DOHH2 (cell line): Measurements from ENCODE around the gene CCZ1B.
A peak's percentile ranks its signal among the peaks of the same experiment; 100 is the strongest.
"Not testable (repeated sequence)": the region's sequence is repeated elsewhere in the genome, so short reads cannot be mapped to it uniquely, and the experiment has no call there.

Experiments used
- H3F3A ChIP-seq: fragments of 200-600 bp; sonication (generic), shearing (Covaris generic); 2 replicates; pipeline ENCODE4 v1.6.0; 2016; ENCODE audit warnings: antibody characterized with exemption, mild to moderate bottlenecking; ENCODE audit not compliant: control insufficient read depth, insufficient read depth
- H3K27ac ChIP-seq: fragments of 200-600 bp; sonication (generic); 2 replicates; pipeline ENCODE4 v1.5.1; 2014; ENCODE audit warnings: low read depth, mild to moderate bottlenecking, low read length, moderate library complexity
- H3K27me3 ChIP-seq: fragments of 200-600 bp; sonication (generic); 2 replicates; pipeline ENCODE4 v1.6.1; 2014; ENCODE audit warnings: mild to moderate bottlenecking, low read length, mixed read lengths; ENCODE audit not compliant: control insufficient read depth
- H3K36me3 ChIP-seq: fragments of 200-600 bp; sonication (generic); 2 replicates; pipeline ENCODE4 v1.6.1; 2014; ENCODE audit warnings: mild to moderate bottlenecking, low read length, moderate library complexity, mixed read lengths; ENCODE audit not compliant: control insufficient read depth
- H3K4me1 ChIP-seq: fragments of 200-600 bp; sonication (generic); 2 replicates; pipeline ENCODE4 v1.6.1; 2014; ENCODE audit warnings: mild to moderate bottlenecking, low read length, mixed read lengths; ENCODE audit not compliant: control insufficient read depth
- H3K4me2 ChIP-seq: fragments of 200-600 bp; sonication (generic); 2 replicates; pipeline ENCODE4 v1.6.0; 2014; ENCODE audit warnings: mild to moderate bottlenecking, low read length, moderate library complexity
- H3K4me3 ChIP-seq: fragments of 200-600 bp; sonication (generic); 2 replicates; pipeline ENCODE4 v1.5.1; 2014; ENCODE audit warnings: mild to moderate bottlenecking, low read length, mixed read lengths
- H3K79me2 ChIP-seq: fragments of 200-600 bp; sonication (generic); 2 replicates; pipeline ENCODE4 v1.6.1; 2014; ENCODE audit warnings: mild to moderate bottlenecking, low read length, mixed read lengths; ENCODE audit not compliant: control insufficient read depth
- H3K9me2 ChIP-seq: fragments of 200-600 bp; sonication (generic); replicated peaks from 2 replicates; pipeline ENCODE4 v1.6.1; 2014; ENCODE audit warnings: mild to moderate bottlenecking, low read length, mixed read lengths; ENCODE audit not compliant: control insufficient read depth
- H3K9me3 ChIP-seq: fragments of 200-600 bp; sonication (generic); 2 replicates; pipeline ENCODE4 v1.6.1; 2014; ENCODE audit warnings: antibody characterized with exemption, low read length, mixed read lengths; ENCODE audit not compliant: control insufficient read depth, insufficient read depth
- H4K20me1 ChIP-seq: fragments of 200-600 bp; sonication (generic); 2 replicates; pipeline ENCODE4 v1.6.0; 2014; ENCODE audit warnings: low read depth, mild to moderate bottlenecking, antibody characterized with exemption, low read length, moderate library complexity; ENCODE audit not compliant: control insufficient read depth, insufficient read depth
- CTCF ChIP-seq: fragments of 200-600 bp; sonication (generic); IDR thresholded peaks from one replicate; pipeline ENCODE4 v1.5.1; 2014; ENCODE audit warnings: antibody characterized with exemption, mild to moderate bottlenecking, low read depth, low read length; ENCODE audit not compliant: poor library complexity, severe bottlenecking
- EZH2phosphoT487 ChIP-seq: fragments of 200-600 bp; sonication (generic); IDR thresholded peaks from 2 replicates; pipeline ENCODE4 v1.6.1; 2017; ENCODE audit warnings: borderline replicate concordance, mild to moderate bottlenecking, antibody characterized with exemption, low read length, moderate library complexity, mixed read lengths

CCZ1B gene

GRCh38 chr7:6831018-6831725 is 5.1 kb upstream of the CCZ1B start:
- Histone ChIP-seq H3K79me2 (no peaks in the 10 kb centered on the region), H3K9me2 (no peaks in the 10 kb centered on the region), H3F3A (no peaks in the 10 kb centered on the region), H3K9me3 (no peaks in the 10 kb centered on the region), H4K20me1 (no peaks in the 10 kb centered on the region), H3K27ac (no peak overlapping the region), H3K4me2 (no peak overlapping the region), H3K4me3 (no peak overlapping the region), H3K36me3 (no peaks in the 10 kb centered on the region), H3K4me1 (0 out of 2 replicates have a peak, but pooled peaks cover 6% of the 10 kb centered on the region), H3K27me3 (peaks cover 10% of the 10 kb centered on the region; the same call in 1 of the 2 replicates)
- TF ChIP-seq CTCF (no peak), EZH2phosphoT487 (no peak)

- H3K9me2 ChIP-seq, H4K20me1 ChIP-seq, H3F3A ChIP-seq, H3K9me3 ChIP-seq, H3K4me3 ChIP-seq, H3K79me2 ChIP-seq, H3K4me2 ChIP-seq, H3K27me3 ChIP-seq, H3K36me3 ChIP-seq, H3K4me1 ChIP-seq, H3K27ac ChIP-seq: not testable (repeated sequence)
These were observed 4.0 kb upstream of the CCZ1B start for GRCh38 chr7:6830026-6830425.

GRCh38 chr7:6829616-6830015 is 3.5 kb upstream of the CCZ1B start:
- not testable (repeated sequence) for H3K4me3 ChIP-seq, H3F3A ChIP-seq, H3K27ac ChIP-seq, H3K9me2 ChIP-seq, H4K20me1 ChIP-seq, H3K9me3 ChIP-seq, H3K27me3 ChIP-seq, H3K4me2 ChIP-seq, H3K36me3 ChIP-seq, H3K79me2 ChIP-seq
- peaks cover 11% of the 10 kb centered on the region for H3K4me1 ChIP-seq

- H3K27me3 ChIP-seq, H4K20me1 ChIP-seq: not testable (repeated sequence)
These were observed 1.1 kb upstream of the CCZ1B start for GRCh38 chr7:6827180-6827579.

GRCh38 chr7:6825236-6826125 is 594 bp downstream of the CCZ1B start:
- H3K9me3 ChIP-seq, H3K27ac ChIP-seq, H4K20me1 ChIP-seq, H3K27me3 ChIP-seq, H3K9me2 ChIP-seq, H3F3A ChIP-seq, H3K4me1 ChIP-seq: not testable (repeated sequence)
- peak overlapping the region; percentile 57 for H3K4me2 ChIP-seq
- peaks cover 14% of the 10 kb centered on the region for H3K79me2 ChIP-seq
- H3K4me3 ChIP-seq: peak overlapping the region; percentile 77
- H3K36me3 ChIP-seq: peaks cover 23% of the 10 kb centered on the region

More at GRCh38 chr7:6827180-6827579, 1.1 kb upstream of the CCZ1B start:
- H3K4me3 ChIP-seq, H3K9me2 ChIP-seq, H3F3A ChIP-seq, H3K27ac ChIP-seq, H3K9me3 ChIP-seq: not testable (repeated sequence)
- Histone ChIP-seq H3K4me1 (peaks cover 11% of the 10 kb centered on the region), H3K79me2 (peaks cover 14% of the 10 kb centered on the region), H3K36me3 (peaks cover 12% of the 10 kb centered on the region), H3K4me2 (peak overlapping the region; percentile 68; the same call in 1 of the 2 replicates)

GRCh38 chr7:6821622-6822021 is 4.5 kb downstream of the CCZ1B start:
- not testable (repeated sequence) for H3K4me3 ChIP-seq, H3K27ac ChIP-seq, H3K4me1 ChIP-seq, H3K4me2 ChIP-seq, H3K27me3 ChIP-seq, H3K9me3 ChIP-seq, H3K9me2 ChIP-seq, H3F3A ChIP-seq, H4K20me1 ChIP-seq
- Histone ChIP-seq H3K79me2 (peaks cover 14% of the 10 kb centered on the region), H3K36me3 (peaks cover 28% of the 10 kb centered on the region)

- not testable (repeated sequence) for H3K79me2 ChIP-seq, H3K27me3 ChIP-seq, H3K4me3 ChIP-seq, H3K27ac ChIP-seq, H3K9me2 ChIP-seq, H3F3A ChIP-seq, H3K4me2 ChIP-seq, H4K20me1 ChIP-seq, H3K4me1 ChIP-seq, H3K9me3 ChIP-seq
- H3K36me3 ChIP-seq: peaks cover 17% of the 10 kb centered on the region
These were observed 10.6 kb downstream of the CCZ1B start for GRCh38 chr7:6815470-6815869.
